WI38 (cell line): ENCODE measurements around the gene SVEP1.

ENCODE experiments used
- H3K4me3 ChIP-seq: 2 replicates; pipeline ENCODE4 v1.5.1; 2011; ENCODE audit warnings: low read depth, mild to moderate bottlenecking, control low read depth, low read length
- CTCF ChIP-seq: IDR thresholded peaks from 2 replicates; pipeline ENCODE4 v1.5.1; 2012; ENCODE audit warnings: low read depth, mild to moderate bottlenecking, control low read depth, low read length

Gene SVEP1

GRCh38 chr9:110606179-110606790 is 26.7 kb upstream of the SVEP1 start:
- TF ChIP-seq CTCF = no peak
- H3K4me3 ChIP-seq = no peak overlapping the region

- no peak for TF ChIP-seq CTCF
- H3K4me3 ChIP-seq = no peak overlapping the region
Observed at GRCh38 chr9:110605565-110605964, 26.0 kb upstream of the SVEP1 start.

- no peak overlapping the region for H3K4me3 ChIP-seq
- no peak for TF ChIP-seq CTCF
Observed at GRCh38 chr9:110604171-110604601, 24.6 kb upstream of the SVEP1 start.

- H3K4me3 ChIP-seq = no peak overlapping the region
- no peak for TF ChIP-seq CTCF
Observed at GRCh38 chr9:110602281-110602680, 22.7 kb upstream of the SVEP1 start.

- no peak for TF ChIP-seq CTCF
- no peak overlapping the region for H3K4me3 ChIP-seq
Observed at GRCh38 chr9:110601098-110601497, 21.6 kb upstream of the SVEP1 start.

- no peak overlapping the region for H3K4me3 ChIP-seq
- TF ChIP-seq CTCF = no peak
Observed at GRCh38 chr9:110599468-110599867, 19.9 kb upstream of the SVEP1 start.

- H3K4me3 ChIP-seq = no peak overlapping the region
- no peak for TF ChIP-seq CTCF
Observed at GRCh38 chr9:110592044-110592830, 12.7 kb upstream of the SVEP1 start.
